ENCODE measurements around the gene MKRN2.

DNA sequence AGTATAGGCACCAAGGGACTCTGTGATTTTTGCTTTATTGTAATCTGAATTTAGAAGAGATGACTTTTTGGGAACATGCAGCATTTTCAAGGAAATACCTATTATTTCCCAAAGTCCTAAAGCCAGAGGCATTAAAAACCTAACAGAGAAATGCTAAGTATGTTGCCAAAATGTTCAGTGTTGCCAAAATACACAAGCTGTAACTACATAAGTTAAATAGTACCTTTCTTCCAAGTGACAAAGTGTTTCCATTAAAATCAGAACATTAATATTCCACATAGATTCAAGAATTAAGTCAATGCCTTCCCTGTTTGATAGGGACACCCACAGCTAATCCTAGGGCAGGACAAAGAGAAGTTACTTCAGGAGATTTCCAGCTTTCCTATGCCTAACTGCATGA lies 42.0 kb downstream of the MKRN2 start:
- TF ChIP-seq, protein P1, sequence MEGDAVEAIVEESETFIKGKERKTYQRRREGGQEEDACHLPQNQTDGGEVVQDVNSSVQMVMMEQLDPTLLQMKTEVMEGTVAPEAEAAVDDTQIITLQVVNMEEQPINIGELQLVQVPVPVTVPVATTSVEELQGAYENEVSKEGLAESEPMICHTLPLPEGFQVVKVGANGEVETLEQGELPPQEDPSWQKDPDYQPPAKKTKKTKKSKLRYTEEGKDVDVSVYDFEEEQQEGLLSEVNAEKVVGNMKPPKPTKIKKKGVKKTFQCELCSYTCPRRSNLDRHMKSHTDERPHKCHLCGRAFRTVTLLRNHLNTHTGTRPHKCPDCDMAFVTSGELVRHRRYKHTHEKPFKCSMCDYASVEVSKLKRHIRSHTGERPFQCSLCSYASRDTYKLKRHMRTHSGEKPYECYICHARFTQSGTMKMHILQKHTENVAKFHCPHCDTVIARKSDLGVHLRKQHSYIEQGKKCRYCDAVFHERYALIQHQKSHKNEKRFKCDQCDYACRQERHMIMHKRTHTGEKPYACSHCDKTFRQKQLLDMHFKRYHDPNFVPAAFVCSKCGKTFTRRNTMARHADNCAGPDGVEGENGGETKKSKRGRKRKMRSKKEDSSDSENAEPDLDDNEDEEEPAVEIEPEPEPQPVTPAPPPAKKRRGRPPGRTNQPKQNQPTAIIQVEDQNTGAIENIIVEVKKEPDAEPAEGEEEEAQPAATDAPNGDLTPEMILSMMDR (IDR thresholded peaks at IDR 0.05): no peak
- TF ChIP-seq POLR2A (IDR thresholded peaks at IDR 0.05): no peak

Data from lower leg skin (tissue), 3 donors.